ENCODE data around the gene CDKN2B-AS1. TPM values are rescaled to one million over a fixed set of nuclear protein-coding genes. Genes with fewer than 3 reads are reported as not detected.

The CDKN2B-AS1 gene
- total RNA-seq, 1 donor from 2014 or later, result 0.36 TPM

- Mint-ChIP-seq H3K4me1 (ENCODE audit: unreplicated experiment) (peaks cover 4% of the 10 kb centered on the region), H3K4me3 (ENCODE audit: unreplicated experiment) (no peak overlapping the region), H3K9me3 (ENCODE audit: unreplicated experiment) (no peaks in the 10 kb centered on the region), H3K27me3 (ENCODE audit: unreplicated experiment) (no peaks in the 10 kb centered on the region), H3K36me3 (ENCODE audit: low read depth, unreplicated experiment) (no peaks in the 10 kb centered on the region), H3K27ac (ENCODE audit: unreplicated experiment) (no peak overlapping the region)
- no peak for TF ChIP-seq CTCF (IDR thresholded peaks at IDR 0.05; ENCODE audit: unreplicated experiment)
- no peak for DNase-seq (ENCODE audit: low spot score)
Observed at GRCh38 chr9:22108581-22109370, 114.2 kb downstream of the CDKN2B-AS1 start.

GRCh38 chr9:22111176-22111953 is 116.8 kb downstream of the CDKN2B-AS1 start:
- TF ChIP-seq CTCF (IDR thresholded peaks at IDR 0.05; ENCODE audit: unreplicated experiment), result no peak
- H3K4me3 Mint-ChIP-seq (ENCODE audit: unreplicated experiment), result no peak overlapping the region
- H3K9me3 Mint-ChIP-seq (ENCODE audit: unreplicated experiment), result no peaks in the 10 kb centered on the region
- no peak overlapping the region for H3K27ac Mint-ChIP-seq (ENCODE audit: unreplicated experiment)
- H3K27me3 Mint-ChIP-seq (ENCODE audit: unreplicated experiment), result peaks cover 3% of the 10 kb centered on the region
- no peak for DNase-seq (ENCODE audit: low spot score)
- H3K4me1 Mint-ChIP-seq (ENCODE audit: unreplicated experiment), result peaks cover 4% of the 10 kb centered on the region
- no peaks in the 10 kb centered on the region for H3K36me3 Mint-ChIP-seq (ENCODE audit: low read depth, unreplicated experiment)

GRCh38 chr9:22111954-22112247 is 117.3 kb downstream of the CDKN2B-AS1 start:
- TF ChIP-seq CTCF (IDR thresholded peaks at IDR 0.05; ENCODE audit: unreplicated experiment), result no peak
- Mint-ChIP-seq H3K27ac (ENCODE audit: unreplicated experiment) (no peak overlapping the region), H3K27me3 (ENCODE audit: unreplicated experiment) (peaks cover 3% of the 10 kb centered on the region), H3K4me3 (ENCODE audit: unreplicated experiment) (no peak overlapping the region), H3K4me1 (ENCODE audit: unreplicated experiment) (peaks cover 4% of the 10 kb centered on the region), H3K9me3 (ENCODE audit: unreplicated experiment) (no peaks in the 10 kb centered on the region), H3K36me3 (ENCODE audit: low read depth, unreplicated experiment) (no peaks in the 10 kb centered on the region)
- no peak for DNase-seq (ENCODE audit: low spot score)

GRCh38 chr9:22112870-22113821 is 118.6 kb downstream of the CDKN2B-AS1 start:
- TF ChIP-seq CTCF (IDR thresholded peaks at IDR 0.05; ENCODE audit: unreplicated experiment), result no peak
- no peak for DNase-seq (ENCODE audit: low spot score)
- no peaks in the 10 kb centered on the region for H3K36me3 Mint-ChIP-seq (ENCODE audit: low read depth, unreplicated experiment)
- H3K27ac Mint-ChIP-seq (ENCODE audit: unreplicated experiment), result no peak overlapping the region
- H3K27me3 Mint-ChIP-seq (ENCODE audit: unreplicated experiment), result peaks cover 3% of the 10 kb centered on the region
- H3K4me3 Mint-ChIP-seq (ENCODE audit: unreplicated experiment), result no peak overlapping the region
- H3K4me1 Mint-ChIP-seq (ENCODE audit: unreplicated experiment), result peaks cover 9% of the 10 kb centered on the region
- no peaks in the 10 kb centered on the region for H3K9me3 Mint-ChIP-seq (ENCODE audit: unreplicated experiment)

Data from endothelial cell (in vitro differentiated cells).